NOMO-1 treated with DMSO at 0.1 percent for 48 hours (cell line): ENCODE measurements around the gene CDH18.

Experiments
- DNase-seq: peaks from one replicate; lab custom pipeline; 2025; ENCODE audit not compliant: unreplicated experiment; lab: John Stamatoyannopoulos, UW

CDH18 gene, protein sequence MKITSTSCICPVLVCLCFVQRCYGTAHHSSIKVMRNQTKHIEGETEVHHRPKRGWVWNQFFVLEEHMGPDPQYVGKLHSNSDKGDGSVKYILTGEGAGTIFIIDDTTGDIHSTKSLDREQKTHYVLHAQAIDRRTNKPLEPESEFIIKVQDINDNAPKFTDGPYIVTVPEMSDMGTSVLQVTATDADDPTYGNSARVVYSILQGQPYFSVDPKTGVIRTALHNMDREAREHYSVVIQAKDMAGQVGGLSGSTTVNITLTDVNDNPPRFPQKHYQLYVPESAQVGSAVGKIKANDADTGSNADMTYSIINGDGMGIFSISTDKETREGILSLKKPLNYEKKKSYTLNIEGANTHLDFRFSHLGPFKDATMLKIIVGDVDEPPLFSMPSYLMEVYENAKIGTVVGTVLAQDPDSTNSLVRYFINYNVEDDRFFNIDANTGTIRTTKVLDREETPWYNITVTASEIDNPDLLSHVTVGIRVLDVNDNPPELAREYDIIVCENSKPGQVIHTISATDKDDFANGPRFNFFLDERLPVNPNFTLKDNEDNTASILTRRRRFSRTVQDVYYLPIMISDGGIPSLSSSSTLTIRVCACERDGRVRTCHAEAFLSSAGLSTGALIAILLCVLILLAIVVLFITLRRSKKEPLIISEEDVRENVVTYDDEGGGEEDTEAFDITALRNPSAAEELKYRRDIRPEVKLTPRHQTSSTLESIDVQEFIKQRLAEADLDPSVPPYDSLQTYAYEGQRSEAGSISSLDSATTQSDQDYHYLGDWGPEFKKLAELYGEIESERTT

DNA sequence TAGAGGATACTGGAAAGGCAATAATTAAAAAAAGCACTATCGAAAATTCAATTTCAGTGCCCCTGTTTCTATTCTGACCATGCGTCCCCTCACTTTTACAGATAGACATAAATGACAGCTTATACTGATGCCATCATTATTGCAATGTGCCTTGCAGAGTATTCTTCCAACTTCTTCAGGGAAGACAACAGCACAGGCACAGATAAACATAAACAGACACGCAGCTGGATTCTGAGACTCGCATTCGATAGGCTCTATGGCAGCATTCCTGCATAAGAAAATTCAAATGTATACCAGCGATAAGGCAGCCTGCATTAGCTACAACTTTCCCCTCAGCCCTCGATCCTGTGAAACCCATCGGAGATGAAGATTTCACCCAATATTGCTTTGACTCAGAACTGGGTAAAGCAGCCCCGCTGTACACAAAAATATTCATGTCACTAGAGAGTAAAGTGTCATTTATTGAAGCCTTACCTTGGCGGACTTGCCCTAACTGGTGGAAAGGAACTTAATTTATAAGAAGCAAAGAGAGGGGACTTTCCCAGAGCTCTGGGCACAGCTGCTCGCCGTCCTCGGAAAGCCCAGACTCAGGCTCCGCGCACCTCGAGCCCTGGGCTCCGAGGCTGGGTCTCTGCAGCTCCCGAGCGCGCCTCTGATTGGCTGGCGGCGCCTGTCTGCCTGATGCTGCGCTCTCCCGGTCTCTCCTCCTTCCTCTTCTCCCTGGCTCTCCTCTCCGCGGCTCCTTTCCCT, at the start of gene CDH18:
Gene CDH18 (minus strand): TSS at position 589 of the 750 bp plus-strand sequence. CDS start 149,214 bp downstream, outside the sequence.
- no peak for DNase-seq

DNA sequence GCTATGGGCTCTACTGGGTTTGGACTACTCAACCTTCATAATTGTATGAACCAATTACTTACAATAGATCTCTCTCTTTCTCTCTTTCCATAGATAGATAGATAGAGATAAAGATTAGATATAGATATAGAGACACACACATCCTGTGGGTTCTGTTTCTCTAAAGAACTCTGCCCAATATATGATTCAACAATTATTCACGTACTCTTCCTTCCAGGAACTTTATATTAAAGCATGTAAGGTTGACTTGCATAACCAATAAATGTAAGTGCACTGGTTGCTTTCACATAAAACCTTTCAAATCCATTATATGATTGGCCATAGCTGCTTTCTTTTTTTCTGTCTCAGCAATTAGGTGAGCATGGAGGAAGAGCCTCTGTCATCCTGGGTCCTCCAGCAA, 46.7 kb upstream of the CDH18 start:
- DNase-seq: no peak

DNA sequence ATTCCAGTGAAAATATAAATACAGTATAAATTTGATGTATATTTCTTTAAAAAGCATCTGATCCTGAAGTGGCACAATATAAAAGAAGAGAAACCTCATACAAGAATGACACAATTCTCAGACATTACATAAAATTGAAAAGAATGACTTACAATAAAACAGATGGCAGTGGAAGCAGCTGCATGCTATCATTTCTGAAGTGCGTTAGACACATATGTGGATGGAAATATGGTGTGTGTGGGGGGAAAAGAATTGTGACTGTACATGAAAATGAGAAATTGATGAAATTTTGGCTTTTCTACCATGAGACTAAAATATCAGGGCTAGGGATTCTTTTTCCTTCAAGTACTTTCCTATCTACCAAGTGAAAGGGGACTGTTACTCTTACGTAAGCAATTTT, 45.9 kb upstream of the CDH18 start:
- DNase-seq: no peak

DNA sequence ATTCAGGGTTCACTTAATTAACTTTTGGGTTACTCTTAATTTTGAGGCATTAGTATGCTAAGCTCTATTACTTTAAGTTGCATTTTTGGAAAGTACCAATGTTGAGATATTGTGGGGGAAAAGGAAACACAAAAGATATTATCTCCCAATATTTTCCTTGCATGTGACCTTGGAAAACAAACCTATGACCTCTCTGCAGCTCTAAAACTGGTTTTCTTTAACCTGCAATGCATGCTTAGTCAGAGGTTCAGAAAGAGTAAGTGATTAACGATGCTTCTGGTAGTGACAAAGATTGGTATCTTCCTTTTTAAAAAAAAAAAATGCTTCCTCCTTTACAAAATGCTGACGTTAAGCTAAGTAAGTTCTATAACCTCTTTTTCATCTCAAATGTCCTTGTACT, 44.9 kb upstream of the CDH18 start:
- no peak for DNase-seq

DNA sequence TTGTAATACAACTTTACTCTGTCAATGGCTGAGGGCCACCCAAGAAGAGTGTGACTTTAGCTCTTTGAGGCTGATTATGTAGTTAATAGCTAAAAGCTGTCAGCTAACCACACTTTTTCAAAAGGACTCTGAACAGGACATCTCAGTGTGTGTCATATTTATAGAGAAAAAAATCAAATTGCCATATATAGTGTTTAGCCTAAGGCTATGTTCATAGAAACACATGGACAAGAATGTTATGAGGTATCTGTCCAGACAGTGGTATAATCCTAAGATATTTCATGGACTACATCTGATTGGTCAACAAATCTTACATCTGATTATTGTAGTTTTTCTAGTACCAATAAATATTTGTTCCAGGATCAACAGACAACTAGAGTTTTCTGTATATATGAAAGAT, 42.1 kb upstream of the CDH18 start:
- DNase-seq: no peak

DNA sequence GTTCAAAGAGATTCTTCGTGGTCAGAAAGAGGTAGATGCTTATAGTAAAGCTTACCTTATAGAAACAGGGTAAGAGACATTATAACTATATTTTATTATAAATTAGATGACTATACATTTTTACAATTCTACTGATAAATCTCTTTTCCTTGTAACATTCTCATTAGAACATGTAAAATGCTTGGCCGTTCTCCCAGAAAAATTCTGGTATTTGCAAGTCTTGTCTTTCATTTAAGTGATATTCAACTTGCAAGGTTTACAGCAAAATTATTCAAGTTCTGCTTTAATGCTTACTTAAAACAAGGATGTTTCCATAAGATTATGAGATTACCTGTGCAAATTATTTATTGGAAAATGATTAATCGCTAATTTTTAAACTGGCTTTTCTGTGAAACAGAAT, 41.3 kb upstream of the CDH18 start:
- no peak for DNase-seq

DNA sequence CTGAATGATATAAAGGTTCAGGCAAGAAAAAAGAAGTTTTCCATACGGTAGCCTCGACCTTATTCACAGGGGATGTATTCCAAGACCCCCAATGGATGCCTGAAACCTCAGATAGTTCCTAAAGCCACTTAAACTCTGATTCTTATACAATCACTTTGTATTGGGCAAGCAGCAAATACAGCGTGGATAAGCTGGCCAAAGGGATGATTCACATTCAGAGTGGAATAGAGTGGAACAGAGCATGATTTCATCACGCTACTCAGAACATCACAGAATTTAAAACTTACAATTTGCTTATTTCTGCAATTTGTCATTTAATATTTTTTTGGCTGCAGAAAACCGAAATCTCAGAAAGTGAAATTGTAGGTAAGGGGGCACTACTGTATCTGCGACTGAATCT, 40.5 kb upstream of the CDH18 start:
- no peak for DNase-seq

DNA sequence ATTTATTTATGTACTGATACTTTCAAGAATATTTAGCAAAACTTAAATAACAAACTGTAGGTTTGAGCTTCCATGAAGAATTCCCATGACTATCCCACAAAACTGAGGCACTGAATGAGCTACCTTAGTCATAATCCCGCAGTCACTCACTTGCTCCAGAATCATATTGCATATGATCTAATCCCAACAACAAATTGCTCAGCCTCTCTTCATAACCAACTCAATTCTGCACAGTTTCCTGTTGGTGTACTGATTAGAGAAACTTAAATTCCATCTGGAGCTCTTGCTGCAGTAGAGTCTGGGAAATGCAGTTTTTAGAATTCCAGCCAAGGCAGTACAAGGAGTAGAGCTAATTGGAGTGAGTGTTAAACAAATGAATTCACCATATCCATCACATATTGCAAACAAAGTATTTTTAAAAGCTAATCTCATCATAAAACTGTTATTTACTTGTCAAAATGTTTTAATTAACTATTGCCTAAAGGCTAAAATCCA, 35.7 kb upstream of the CDH18 start:
- DNase-seq: no peak

DNA sequence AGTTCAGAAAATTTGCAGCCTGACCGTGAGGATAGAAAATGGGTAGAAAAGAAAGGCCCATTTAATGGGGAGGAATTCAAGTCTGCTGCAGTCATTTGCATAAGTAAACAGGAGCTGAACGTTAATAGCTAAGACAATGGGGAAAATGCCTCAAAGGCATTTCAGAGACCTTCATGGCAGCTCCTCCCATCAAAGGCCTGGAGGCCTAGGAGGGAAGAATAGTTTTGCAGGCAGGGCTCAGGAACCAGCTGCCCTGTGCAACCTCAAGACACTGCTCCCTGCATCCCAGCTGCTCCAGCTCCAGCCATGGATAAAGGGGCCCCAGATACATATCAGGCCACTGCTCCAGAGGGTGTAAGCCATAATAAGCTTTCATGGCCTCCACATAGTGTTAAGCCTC, 32.2 kb upstream of the CDH18 start:
- no peak for DNase-seq

DNA sequence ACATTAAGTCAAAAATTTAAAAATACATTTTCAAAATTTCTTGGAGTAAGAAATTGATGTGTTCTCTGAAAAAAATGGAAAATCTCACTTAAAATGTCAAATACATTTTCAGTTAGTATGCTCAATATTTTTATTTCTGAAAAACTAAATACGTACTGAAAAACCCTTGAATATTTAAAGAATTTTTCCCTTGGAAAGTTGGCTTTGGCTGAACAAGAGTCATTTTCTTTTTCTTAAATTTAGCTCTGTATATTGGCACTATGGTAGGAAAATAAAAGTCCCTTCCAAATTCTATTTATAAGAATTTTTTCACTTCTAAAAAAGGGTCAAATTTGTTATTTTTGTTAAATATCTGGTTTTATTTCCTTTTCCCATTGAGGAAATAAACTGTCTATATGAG, 29.0 kb upstream of the CDH18 start:
- no peak for DNase-seq

DNA sequence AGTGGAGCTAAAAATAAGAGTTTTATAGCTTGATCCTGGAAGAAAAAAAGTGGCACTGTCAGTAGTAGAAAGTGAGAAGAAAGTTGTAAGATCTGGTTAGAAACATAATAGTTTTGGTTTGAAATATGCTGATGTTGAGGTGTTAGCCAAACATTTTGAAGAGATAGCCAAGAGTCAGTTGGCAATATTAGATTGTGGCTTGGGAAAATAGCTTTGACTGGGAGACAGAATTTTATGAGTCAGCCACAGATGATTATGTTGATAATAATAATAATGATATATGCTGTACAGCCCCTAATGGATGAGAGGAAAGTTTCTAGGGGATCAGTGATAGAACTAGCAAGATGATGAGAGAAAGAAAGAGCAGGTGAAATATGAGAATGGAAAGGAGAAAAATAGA, 12.4 kb upstream of the CDH18 start:
- DNase-seq: no peak

DNA sequence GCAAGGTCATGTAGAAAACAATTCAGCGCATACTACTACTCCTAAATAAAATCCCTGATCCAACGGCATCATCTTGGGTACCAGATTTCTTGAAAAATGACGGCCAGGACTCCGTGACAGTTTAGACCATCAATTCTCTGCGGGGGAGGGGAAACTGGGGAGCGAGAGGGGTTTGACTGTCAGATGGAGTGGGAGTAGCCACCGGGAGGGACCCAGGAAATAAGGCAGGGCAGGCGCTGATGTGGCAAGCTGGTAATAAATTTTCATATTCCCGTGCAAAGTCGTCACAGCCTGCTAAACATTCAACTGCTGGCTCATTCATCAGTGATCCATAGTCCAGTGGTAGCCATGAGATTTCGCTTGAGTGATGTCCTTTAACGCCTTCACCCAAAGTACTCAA, 457 bp upstream of the CDH18 start:
- DNase-seq: no peak

DNA sequence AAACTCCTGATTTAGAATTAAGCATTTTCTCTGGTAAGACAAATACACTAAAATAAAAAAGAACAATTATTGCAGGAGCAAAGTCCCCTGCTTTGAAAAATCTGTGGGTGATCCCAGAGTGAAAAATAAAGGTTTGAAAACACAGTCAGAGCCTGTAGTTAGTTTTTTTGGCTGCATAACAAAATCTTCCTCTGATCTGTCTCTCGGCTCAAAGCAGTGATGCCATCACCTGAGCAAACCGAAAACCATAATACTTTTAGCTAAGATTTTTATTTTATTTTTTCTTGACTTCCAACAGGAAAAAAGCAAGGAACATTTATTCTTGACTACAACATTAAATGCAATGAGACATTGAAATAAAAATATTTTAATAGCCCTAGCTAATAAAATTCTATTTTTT, 1.2 kb downstream of the CDH18 start:
- no peak for DNase-seq

DNA sequence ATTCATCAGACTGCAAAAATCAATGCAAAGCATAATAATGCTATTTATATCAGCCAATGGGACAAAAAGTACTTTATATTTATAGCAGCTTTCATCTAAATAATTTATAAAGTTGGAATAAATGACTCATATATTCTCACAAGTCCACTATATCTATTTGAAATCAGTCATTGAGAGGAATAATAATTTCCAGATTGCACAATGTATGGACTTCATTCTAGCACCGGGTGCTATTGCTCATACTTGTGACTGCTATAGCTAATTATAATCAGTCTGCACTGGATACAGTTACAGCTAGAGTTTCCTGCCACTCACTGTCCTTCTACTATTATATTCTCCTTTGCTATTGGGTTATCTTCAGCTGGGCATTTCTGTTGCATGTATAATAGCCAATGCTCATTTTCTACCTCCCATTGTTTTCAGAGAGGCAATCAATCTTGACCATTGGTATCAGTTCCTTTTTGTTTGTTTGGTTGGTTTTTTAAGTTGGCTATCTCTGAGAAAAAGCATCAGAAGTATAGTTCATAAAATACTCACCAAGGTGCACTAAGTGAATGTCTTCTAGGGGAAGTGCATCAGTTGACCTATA, 1.9 kb downstream of the CDH18 start:
- DNase-seq: no peak

DNA sequence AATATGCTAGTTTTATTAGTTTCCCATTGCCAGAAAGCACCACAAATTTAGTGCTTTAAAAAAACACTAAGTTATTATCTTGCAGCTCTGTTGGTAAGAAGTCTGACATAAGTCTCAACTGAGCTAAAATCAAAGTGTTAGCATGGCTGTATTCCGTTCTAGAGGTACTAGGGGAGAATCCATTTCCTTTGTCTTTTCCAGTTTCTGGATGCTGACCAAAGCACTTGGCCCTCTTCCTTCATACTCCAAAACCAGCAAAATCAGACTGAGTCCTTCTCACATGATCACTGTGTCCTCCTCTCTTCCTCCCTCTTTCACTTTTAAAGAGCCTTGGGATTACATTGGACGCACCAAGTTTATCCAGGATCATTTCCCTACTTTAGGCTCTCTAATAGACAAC, 9.5 kb downstream of the CDH18 start:
- no peak for DNase-seq

DNA sequence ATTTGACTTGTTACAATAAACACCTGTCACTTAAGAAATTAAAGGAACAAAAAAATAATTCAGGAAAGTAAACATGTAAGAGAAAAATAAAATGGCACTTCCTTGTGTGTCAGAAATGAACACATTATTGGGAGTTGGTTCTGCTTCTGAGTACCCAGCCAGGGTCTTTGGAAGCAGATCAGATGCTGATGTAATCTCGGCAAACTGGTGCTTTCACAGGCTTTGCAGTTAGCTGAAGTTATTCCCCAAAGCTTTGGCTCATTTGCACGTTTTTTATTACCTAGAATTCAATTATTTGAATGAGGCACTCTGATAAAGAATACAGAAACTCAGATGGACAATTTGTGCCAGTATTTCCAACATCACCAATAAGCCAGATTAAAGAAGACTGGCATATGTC, 10.9 kb downstream of the CDH18 start:
- DNase-seq: no peak

DNA sequence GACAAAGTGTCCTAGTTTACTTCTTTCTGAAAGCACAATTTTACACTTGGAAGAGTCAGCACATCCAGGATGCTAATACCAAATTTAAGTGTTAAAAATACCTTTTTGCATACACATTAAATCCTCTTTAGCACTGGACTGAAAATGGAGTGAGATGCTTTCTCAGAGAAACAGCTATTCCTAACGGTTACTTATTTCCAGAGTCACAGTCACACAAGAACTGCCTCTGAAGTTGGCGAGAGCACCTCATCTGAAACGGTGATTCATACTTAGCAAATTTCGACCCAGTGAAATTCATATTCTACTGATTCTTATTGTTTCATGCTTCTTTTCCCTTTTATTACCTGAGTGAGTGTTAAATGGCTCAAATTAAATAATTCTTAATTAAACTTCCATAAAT, 12.2 kb downstream of the CDH18 start:
- no peak for DNase-seq

DNA sequence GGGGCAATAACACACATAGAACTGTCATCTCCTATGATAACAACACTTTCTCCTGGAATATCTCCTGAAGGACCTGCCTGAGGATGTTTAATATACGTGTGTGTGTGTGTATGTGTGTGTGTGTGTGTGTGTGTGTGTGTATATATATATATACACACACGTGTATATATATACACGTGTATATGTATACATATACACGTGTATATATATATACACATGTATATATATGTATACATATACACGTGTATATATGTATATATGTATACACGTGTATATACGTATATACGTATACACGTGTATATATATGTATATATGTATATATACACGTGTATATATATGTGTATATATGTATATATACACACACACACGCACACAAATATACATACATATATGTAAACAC, 27.5 kb downstream of the CDH18 start:
- no peak for DNase-seq

DNA sequence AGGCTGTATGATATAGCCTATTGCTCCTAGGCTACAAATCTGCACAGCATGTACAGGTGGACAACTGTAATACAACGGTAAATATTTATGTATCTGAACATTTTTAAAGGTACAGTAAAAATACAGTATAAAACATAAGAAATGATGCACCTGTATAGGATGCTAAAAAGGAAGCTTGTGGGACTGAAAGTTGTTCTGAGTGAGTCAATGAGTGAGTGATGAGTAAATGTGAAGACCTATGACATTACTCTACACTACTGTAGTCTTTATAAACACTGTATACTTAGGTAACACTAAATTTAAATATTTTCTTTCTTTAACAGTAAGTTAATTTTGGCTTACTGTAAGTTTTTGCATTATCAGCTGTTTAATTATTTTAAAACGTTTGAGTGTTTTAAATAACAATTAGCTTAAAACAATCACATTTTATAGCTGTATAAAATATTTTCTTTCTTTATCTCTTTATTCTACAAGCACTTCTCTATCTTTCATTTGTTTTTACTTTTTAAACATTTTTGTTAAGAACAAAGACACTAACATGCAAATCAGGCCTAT, 28.1 kb downstream of the CDH18 start:
- no peak for DNase-seq

DNA sequence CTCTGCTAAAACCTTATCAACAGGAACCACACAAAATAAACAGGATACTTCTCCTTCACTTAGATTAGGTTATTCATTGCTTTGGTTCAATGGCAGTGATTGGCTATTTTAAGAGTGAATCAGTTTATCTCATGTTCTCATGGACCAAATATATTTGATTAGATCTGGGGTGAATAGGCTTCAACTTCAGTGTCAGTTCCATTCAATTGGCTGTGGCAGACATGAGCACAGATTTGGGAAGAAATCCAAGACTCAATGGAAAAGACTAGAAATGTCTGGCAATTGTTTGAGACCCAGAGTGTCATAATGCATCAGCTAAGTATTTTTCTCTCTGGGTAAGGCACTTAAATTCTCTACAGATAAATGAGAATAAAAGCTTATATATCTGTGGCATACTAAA, 37.1 kb downstream of the CDH18 start:
- DNase-seq: no peak

DNA sequence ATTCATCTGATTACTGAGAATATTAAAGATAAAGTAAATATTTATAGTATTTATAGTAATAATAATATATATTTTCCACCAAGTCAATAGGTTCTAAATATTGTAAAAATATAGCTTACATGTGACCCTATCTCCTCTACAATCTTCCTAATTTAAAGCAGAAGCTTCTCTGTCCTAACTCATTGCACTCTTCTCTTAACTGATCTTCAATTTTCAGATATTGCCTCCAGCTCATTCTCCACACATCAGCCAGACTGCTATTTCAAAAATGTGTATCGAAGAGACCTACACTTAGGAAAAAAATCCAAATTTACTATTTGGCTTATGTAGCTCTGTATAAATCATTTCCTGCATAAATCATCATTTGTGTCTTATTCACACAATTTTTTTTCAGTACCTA, 47.8 kb downstream of the CDH18 start:
- DNase-seq: no peak
